ENCODE measurements around the gene KLHDC7B. TPM values are rescaled to one million over a fixed set of nuclear protein-coding genes. Genes with fewer than 3 reads are reported as not detected.

Gene KLHDC7B
- total RNA-seq, 2 experiments from 2014 or later = 0.25 to 0.46 TPM

DNA sequence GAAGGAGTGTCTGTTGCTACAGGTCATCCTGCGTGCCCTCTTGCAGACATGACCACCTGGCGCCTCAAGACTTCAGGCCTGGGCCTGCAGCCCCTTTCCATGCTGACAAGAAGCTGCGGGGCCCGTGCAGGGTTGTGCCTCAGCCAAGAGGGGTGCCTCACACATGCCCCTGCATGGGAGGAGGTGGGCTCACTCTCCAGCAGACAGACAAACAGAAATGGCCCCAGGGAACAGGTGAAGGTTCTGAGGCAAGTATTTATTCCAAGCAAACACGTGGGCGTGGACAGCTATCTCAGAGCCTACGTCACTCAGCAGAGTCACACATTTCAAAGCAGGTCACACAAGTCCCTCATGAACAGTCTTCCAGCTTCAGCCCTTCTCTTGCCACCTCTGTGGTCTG is 22.9 kb downstream of the KLHDC7B start:
- Histone ChIP-seq H2AFZ (ENCODE audit: low read length) (no peak overlapping the region), H3K9me3 (ENCODE audit: low read length) (no peaks in the 10 kb centered on the region), H3K4me3 (ENCODE audit: low read depth, low read length, poor library complexity, severe bottlenecking) (no peak overlapping the region), H3K9me2 (ENCODE audit: insufficient read depth, low read length) (no peaks in the 10 kb centered on the region), H3K4me2 (ENCODE audit: low read length) (no peak overlapping the region), H3K36me3 (ENCODE audit: insufficient read depth, low read length) (peaks cover 63% of the 10 kb centered on the region), H3K4me1 (ENCODE audit: insufficient read depth, low read length, poor library complexity, severe bottlenecking) (peaks cover 26% of the 10 kb centered on the region), H3K27ac (ENCODE audit: low read depth, low read length, poor library complexity, severe bottlenecking) (no peak overlapping the region), H3K79me2 (ENCODE audit: insufficient read depth, low read depth, low read length) (no peaks in the 10 kb centered on the region), H4K20me1 (ENCODE audit: insufficient read depth, low read length) (no peaks in the 10 kb centered on the region)
- intact Hi-C loops (cut with micrococcal nuclease; ENCODE audit: unreplicated experiment) = no loop called here
- no peak for TF ChIP-seq EZH2phosphoT487 (IDR thresholded peaks at IDR 0.05; ENCODE audit: borderline replicate concordance, low read depth, low read length)
- TF ChIP-seq, protein P1, sequence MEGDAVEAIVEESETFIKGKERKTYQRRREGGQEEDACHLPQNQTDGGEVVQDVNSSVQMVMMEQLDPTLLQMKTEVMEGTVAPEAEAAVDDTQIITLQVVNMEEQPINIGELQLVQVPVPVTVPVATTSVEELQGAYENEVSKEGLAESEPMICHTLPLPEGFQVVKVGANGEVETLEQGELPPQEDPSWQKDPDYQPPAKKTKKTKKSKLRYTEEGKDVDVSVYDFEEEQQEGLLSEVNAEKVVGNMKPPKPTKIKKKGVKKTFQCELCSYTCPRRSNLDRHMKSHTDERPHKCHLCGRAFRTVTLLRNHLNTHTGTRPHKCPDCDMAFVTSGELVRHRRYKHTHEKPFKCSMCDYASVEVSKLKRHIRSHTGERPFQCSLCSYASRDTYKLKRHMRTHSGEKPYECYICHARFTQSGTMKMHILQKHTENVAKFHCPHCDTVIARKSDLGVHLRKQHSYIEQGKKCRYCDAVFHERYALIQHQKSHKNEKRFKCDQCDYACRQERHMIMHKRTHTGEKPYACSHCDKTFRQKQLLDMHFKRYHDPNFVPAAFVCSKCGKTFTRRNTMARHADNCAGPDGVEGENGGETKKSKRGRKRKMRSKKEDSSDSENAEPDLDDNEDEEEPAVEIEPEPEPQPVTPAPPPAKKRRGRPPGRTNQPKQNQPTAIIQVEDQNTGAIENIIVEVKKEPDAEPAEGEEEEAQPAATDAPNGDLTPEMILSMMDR (conservative IDR thresholded peaks at IDR 0.05; ENCODE audit: low read length) = no peak
- BruUV-seq (replicated peaks) = no TSS peak
- ChIA-PET CTCF (ENCODE audit: unreplicated experiment) (interaction anchor here (0.6 kb wide), 1 partner anchor 52 kb away, joined by 3 read pairs; no protein-coding TSS in a partner anchor), POLR2A (no interaction called here)
- DNase-seq (ENCODE audit: low spot score) = no peak

DNA sequence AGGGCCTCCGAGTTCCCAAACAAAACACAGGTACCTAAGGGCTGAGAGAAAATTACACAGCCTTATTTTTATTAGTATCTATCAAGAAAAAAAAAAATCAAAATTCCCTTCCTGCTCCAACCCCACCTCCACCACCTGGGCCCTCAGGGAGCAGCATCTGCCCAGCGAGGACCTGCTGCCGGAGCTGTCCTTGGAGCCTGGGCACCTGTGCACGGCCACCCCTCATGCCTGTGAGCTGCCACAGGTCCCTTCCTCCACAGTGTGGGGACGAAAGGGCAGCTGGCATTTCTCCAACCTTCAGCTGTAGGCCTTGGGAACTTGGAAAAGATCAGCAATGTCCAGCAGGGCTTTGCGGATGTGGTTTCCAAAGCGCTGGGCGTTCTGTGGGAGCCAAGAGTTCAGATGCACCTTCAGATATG is 23.4 kb downstream of the KLHDC7B start:
- no peaks in the 10 kb centered on the region for H4K20me1 ChIP-seq (ENCODE audit: insufficient read depth, low read length)
- H3K27ac ChIP-seq (ENCODE audit: low read depth, low read length, poor library complexity, severe bottlenecking) = no peak overlapping the region
- DNase-seq (ENCODE audit: low spot score) = no peak
- ChIA-PET POLR2A (no interaction called here), CTCF (ENCODE audit: unreplicated experiment) (interaction anchor here (0.6 kb wide), 1 partner anchor 52 kb away, joined by 3 read pairs; no protein-coding TSS in a partner anchor)
- no peak overlapping the region for H3K4me3 ChIP-seq (ENCODE audit: low read depth, low read length, poor library complexity, severe bottlenecking)
- TF ChIP-seq, protein P1 (conservative IDR thresholded peaks at IDR 0.05; ENCODE audit: low read length) = no peak
- no peak for TF ChIP-seq EZH2phosphoT487 (IDR thresholded peaks at IDR 0.05; ENCODE audit: borderline replicate concordance, low read depth, low read length)
- H3K79me2 ChIP-seq (ENCODE audit: insufficient read depth, low read depth, low read length) = no peaks in the 10 kb centered on the region
- H3K4me2 ChIP-seq (ENCODE audit: low read length) = no peak overlapping the region
- no TSS peak for BruUV-seq (replicated peaks)
- H3K9me2 ChIP-seq (ENCODE audit: insufficient read depth, low read length) = no peaks in the 10 kb centered on the region
- no peaks in the 10 kb centered on the region for H3K9me3 ChIP-seq (ENCODE audit: low read length)
- intact Hi-C loops (cut with micrococcal nuclease; ENCODE audit: unreplicated experiment) = no loop called here
- peaks cover 26% of the 10 kb centered on the region for H3K4me1 ChIP-seq (ENCODE audit: insufficient read depth, low read length, poor library complexity, severe bottlenecking)
- H3K36me3 ChIP-seq (ENCODE audit: insufficient read depth, low read length) = peaks cover 67% of the 10 kb centered on the region
- no peak overlapping the region for H2AFZ ChIP-seq (ENCODE audit: low read length)

DNA sequence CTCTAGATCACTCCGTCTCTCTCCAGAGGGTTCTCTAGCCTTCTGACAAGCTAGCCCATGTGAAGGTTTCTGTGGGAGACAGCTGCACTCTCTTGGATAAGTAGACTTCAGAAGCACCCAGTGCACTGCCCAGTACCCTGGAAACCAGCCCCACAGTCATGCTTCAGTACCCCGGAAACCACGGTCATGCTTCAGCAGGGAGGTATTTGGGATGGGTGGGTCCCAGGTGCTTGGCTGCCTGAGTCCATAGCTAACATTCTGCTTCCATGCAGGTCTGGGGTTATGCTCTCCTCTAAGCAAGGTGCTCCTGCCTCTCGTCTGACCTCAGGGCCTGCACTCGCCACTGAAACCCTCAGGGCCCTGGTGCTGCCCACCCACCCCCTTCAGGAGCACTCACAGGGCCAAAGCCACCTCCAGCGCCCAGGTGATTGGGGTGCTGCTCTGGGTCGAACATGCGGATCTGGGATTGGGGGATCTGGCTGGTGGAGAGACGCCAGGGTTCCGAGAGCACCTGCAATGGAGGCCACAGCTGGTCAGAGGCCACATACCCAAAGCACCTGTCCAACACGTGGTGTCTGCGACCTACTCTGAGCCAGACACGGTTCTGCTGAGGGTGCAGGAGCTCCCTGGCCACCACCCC is 24.3 kb downstream of the KLHDC7B start:
- intact Hi-C loops (cut with micrococcal nuclease; ENCODE audit: unreplicated experiment) = no loop called here
- BruUV-seq (replicated peaks) = no TSS peak
- H3K27ac ChIP-seq (ENCODE audit: low read depth, low read length, poor library complexity, severe bottlenecking) = peak overlapping the region; percentile 29
- peaks cover 26% of the 10 kb centered on the region for H3K4me1 ChIP-seq (ENCODE audit: insufficient read depth, low read length, poor library complexity, severe bottlenecking)
- H3K36me3 ChIP-seq (ENCODE audit: insufficient read depth, low read length) = peaks cover 72% of the 10 kb centered on the region
- peak; percentile 67 for DNase-seq (ENCODE audit: low spot score)
- no peak overlapping the region for H3K4me3 ChIP-seq (ENCODE audit: low read depth, low read length, poor library complexity, severe bottlenecking)
- H3K9me2 ChIP-seq (ENCODE audit: insufficient read depth, low read length) = no peaks in the 10 kb centered on the region
- H2AFZ ChIP-seq (ENCODE audit: low read length) = no peak overlapping the region
- no peaks in the 10 kb centered on the region for H3K79me2 ChIP-seq (ENCODE audit: insufficient read depth, low read depth, low read length)
- POLR2A ChIA-PET = interaction anchor here (0.7 kb wide), 1 partner anchor 37 kb away, joined by 3 read pairs; no protein-coding TSS in a partner anchor
- TF ChIP-seq, protein P1 (conservative IDR thresholded peaks at IDR 0.05; ENCODE audit: low read length) = no peak
- no peak for TF ChIP-seq EZH2phosphoT487 (IDR thresholded peaks at IDR 0.05; ENCODE audit: borderline replicate concordance, low read depth, low read length)
- no peaks in the 10 kb centered on the region for H3K9me3 ChIP-seq (ENCODE audit: low read length)
- no peaks in the 10 kb centered on the region for H4K20me1 ChIP-seq (ENCODE audit: insufficient read depth, low read length)
- H3K4me2 ChIP-seq (ENCODE audit: low read length) = peak overlapping the region; percentile 47
- CTCF ChIA-PET (ENCODE audit: unreplicated experiment) = no interaction called here
